ENCODE results near the gene ATP13A3.

DNA sequence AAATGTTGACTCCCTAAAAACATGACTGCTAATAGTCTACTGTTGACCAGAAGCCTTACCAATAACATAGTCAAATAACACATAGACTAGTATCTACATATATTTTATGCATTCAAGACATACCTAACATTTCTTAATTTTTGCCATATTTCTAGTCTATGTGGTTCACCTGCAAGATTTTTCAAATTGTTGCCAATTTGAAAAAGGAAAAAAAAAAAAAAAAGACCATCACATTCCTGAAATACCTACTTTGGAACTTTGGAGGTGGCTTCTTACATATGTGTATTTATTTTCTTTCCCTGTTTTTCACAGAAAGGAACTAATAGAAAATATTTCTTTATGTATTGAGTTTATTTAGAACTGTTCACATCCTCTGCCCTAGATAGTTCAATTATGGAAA is 13.4 kb upstream of the ATP13A3 start:
- TF ChIP-seq, protein P1, sequence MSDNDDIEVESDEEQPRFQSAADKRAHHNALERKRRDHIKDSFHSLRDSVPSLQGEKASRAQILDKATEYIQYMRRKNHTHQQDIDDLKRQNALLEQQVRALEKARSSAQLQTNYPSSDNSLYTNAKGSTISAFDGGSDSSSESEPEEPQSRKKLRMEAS (IDR thresholded peaks at IDR 0.05): no peak
- TF ChIP-seq, protein P2, sequence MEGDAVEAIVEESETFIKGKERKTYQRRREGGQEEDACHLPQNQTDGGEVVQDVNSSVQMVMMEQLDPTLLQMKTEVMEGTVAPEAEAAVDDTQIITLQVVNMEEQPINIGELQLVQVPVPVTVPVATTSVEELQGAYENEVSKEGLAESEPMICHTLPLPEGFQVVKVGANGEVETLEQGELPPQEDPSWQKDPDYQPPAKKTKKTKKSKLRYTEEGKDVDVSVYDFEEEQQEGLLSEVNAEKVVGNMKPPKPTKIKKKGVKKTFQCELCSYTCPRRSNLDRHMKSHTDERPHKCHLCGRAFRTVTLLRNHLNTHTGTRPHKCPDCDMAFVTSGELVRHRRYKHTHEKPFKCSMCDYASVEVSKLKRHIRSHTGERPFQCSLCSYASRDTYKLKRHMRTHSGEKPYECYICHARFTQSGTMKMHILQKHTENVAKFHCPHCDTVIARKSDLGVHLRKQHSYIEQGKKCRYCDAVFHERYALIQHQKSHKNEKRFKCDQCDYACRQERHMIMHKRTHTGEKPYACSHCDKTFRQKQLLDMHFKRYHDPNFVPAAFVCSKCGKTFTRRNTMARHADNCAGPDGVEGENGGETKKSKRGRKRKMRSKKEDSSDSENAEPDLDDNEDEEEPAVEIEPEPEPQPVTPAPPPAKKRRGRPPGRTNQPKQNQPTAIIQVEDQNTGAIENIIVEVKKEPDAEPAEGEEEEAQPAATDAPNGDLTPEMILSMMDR (IDR thresholded peaks at IDR 0.05; ENCODE audit: low read depth, low read length, missing input control): no peak
- no peak for TF ChIP-seq RAD21 (IDR thresholded peaks at IDR 0.05)
- TF ChIP-seq, protein P3, sequence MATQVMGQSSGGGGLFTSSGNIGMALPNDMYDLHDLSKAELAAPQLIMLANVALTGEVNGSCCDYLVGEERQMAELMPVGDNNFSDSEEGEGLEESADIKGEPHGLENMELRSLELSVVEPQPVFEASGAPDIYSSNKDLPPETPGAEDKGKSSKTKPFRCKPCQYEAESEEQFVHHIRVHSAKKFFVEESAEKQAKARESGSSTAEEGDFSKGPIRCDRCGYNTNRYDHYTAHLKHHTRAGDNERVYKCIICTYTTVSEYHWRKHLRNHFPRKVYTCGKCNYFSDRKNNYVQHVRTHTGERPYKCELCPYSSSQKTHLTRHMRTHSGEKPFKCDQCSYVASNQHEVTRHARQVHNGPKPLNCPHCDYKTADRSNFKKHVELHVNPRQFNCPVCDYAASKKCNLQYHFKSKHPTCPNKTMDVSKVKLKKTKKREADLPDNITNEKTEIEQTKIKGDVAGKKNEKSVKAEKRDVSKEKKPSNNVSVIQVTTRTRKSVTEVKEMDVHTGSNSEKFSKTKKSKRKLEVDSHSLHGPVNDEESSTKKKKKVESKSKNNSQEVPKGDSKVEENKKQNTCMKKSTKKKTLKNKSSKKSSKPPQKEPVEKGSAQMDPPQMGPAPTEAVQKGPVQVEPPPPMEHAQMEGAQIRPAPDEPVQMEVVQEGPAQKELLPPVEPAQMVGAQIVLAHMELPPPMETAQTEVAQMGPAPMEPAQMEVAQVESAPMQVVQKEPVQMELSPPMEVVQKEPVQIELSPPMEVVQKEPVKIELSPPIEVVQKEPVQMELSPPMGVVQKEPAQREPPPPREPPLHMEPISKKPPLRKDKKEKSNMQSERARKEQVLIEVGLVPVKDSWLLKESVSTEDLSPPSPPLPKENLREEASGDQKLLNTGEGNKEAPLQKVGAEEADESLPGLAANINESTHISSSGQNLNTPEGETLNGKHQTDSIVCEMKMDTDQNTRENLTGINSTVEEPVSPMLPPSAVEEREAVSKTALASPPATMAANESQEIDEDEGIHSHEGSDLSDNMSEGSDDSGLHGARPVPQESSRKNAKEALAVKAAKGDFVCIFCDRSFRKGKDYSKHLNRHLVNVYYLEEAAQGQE (IDR thresholded peaks at IDR 0.05): no peak
- TF ChIP-seq TAF1 (conservative IDR thresholded peaks at IDR 0.05): no peak
- no peak for TF ChIP-seq SP1 (IDR thresholded peaks at IDR 0.05)
- TF ChIP-seq GABPA (IDR thresholded peaks at IDR 0.05 in 1 of 2, conservative IDR thresholded peaks at IDR 0.05 in 1 of 2): no peak
- no peak for TF ChIP-seq HNF4G (IDR thresholded peaks at IDR 0.05)
- no peak for TF ChIP-seq HNF4A (conservative IDR thresholded peaks at IDR 0.05)
- no peak for TF ChIP-seq YY1 (IDR thresholded peaks at IDR 0.05)
- no peak for TF ChIP-seq NR2F2 (IDR thresholded peaks at IDR 0.05)
- no peak for TF ChIP-seq EGR1 (IDR thresholded peaks at IDR 0.05; ENCODE audit: low read depth in 2 of 2)
- TF ChIP-seq JUND (IDR thresholded peaks at IDR 0.05): no peak
- no peak for TF ChIP-seq RXRA (IDR thresholded peaks at IDR 0.05)
